Ammon's horn (tissue), 1 donor: ENCODE data around the gene ALDH3A2.
"Not testable (repeated sequence)": the region's sequence is repeated elsewhere in the genome, so short reads cannot be mapped to it uniquely, and the experiment has no call there.

Source experiments
- DNase-seq: peaks from one replicate; pipeline ENCODE4 v3.0.0-alpha.2; 2016; ENCODE audit warnings: low spot score

The ALDH3A2 gene

GRCh38 chr17:19678581-19679453, 30.3 kb downstream of the ALDH3A2 start:
- DNase-seq = no peak

GRCh38 chr17:19683117-19683516, 34.6 kb downstream of the ALDH3A2 start:
- no peak for DNase-seq

- DNase-seq = not testable (repeated sequence)
Observed at GRCh38 chr17:19684909-19685580, 36.5 kb downstream of the ALDH3A2 start.

- DNase-seq = no peak
Observed at GRCh38 chr17:19686400-19687090, 38.0 kb downstream of the ALDH3A2 start.

GRCh38 chr17:19702217-19702641, 53.7 kb downstream of the ALDH3A2 start:
- DNase-seq = no peak

GRCh38 chr17:19703106-19703827, 54.7 kb downstream of the ALDH3A2 start:
- no peak for DNase-seq

- no peak for DNase-seq
Observed at GRCh38 chr17:19703828-19704613, 55.5 kb downstream of the ALDH3A2 start.

GRCh38 chr17:19705201-19705600, 56.6 kb downstream of the ALDH3A2 start:
- DNase-seq = no peak

GRCh38 chr17:19705771-19706770, 57.5 kb downstream of the ALDH3A2 start:
- no peak for DNase-seq

GRCh38 chr17:19706791-19707727, 58.5 kb downstream of the ALDH3A2 start:
- no peak for DNase-seq

- DNase-seq = no peak
Observed at GRCh38 chr17:19707728-19708221, 59.2 kb downstream of the ALDH3A2 start.

- no peak for DNase-seq
Observed at GRCh38 chr17:19708431-19709175, 60.1 kb downstream of the ALDH3A2 start.

GRCh38 chr17:19709841-19710240, 61.3 kb downstream of the ALDH3A2 start:
- DNase-seq = no peak

- DNase-seq = no peak
Observed at GRCh38 chr17:19712436-19713004, 64.0 kb downstream of the ALDH3A2 start.

- no peak for DNase-seq
Observed at GRCh38 chr17:19713462-19713861, 64.9 kb downstream of the ALDH3A2 start.

GRCh38 chr17:19713901-19714361, 65.4 kb downstream of the ALDH3A2 start:
- no peak for DNase-seq
